Astrocyte (in vitro differentiated cells and primary cell): ENCODE results near the gene RGS16. TPM values are rescaled to one million over a fixed set of nuclear protein-coding genes. Genes with fewer than 3 reads are reported as not detected.

Source experiments
- DNase-seq: peaks from one replicate; pipeline ENCODE4 v3.0.0-alpha.2; 2010; ENCODE audit warnings: low read depth
- FAIRE-seq: peaks from 2 replicates; lab custom pipeline; 2011; peaks lifted over from hg19 to GRCh38; lab: Jason Lieb, UNC
- H2AFZ ChIP-seq: 2 replicates; pipeline ENCODE4 v1.6.0; 2012; ENCODE audit warnings: low read depth, low read length, inconsistent platforms
- H3K27ac ChIP-seq: 2 replicates; pipeline ENCODE4 v1.5.1; 2011; ENCODE audit warnings: low read depth, low read length, inconsistent platforms
- H3K27me3 ChIP-seq: 2 replicates; pipeline ENCODE4 v1.6.0; 2011; ENCODE audit warnings: low read length, inconsistent platforms; ENCODE audit not compliant: insufficient read depth
- H3K36me3 ChIP-seq: 2 replicates; pipeline ENCODE4 v1.5.1; 2011; ENCODE audit warnings: low read length, inconsistent platforms; ENCODE audit not compliant: insufficient read depth
- H3K4me1 ChIP-seq: 2 replicates; pipeline ENCODE4 v1.5.1; 2011; ENCODE audit warnings: low read length, inconsistent platforms; ENCODE audit not compliant: insufficient read depth
- H3K4me2 ChIP-seq: 2 replicates; pipeline ENCODE4 v1.6.0; 2012; ENCODE audit warnings: low read length, inconsistent platforms
- H3K4me3 ChIP-seq: 2 replicates; pipeline ENCODE4 v1.5.1; 2011; ENCODE audit warnings: low read depth, mild to moderate bottlenecking, low read length, inconsistent platforms; ENCODE audit not compliant: insufficient read depth
- H3K79me2 ChIP-seq: 2 replicates; pipeline ENCODE4 v1.6.0; 2012; ENCODE audit warnings: mild to moderate bottlenecking, low read length, inconsistent platforms; ENCODE audit not compliant: insufficient read depth
- H3K9ac ChIP-seq: 2 replicates; pipeline ENCODE4 v1.6.0; 2012; ENCODE audit warnings: mild to moderate bottlenecking, low read length, inconsistent platforms
- H3K9me3 ChIP-seq: 2 replicates; pipeline ENCODE4 v1.5.1; 2012; ENCODE audit warnings: low read depth, mild to moderate bottlenecking, low read length, inconsistent platforms; ENCODE audit not compliant: insufficient read depth
- H4K20me1 ChIP-seq: 2 replicates; pipeline ENCODE4 v1.6.0; 2012; ENCODE audit warnings: low read length, inconsistent platforms; ENCODE audit not compliant: insufficient read depth
- H3K27ac Mint-ChIP-seq: one replicate; pipeline ENCODE4 v1.8.0; 2021; ENCODE audit warnings: mild to moderate bottlenecking, mixed read lengths; ENCODE audit not compliant: unreplicated experiment
- H3K27me3 Mint-ChIP-seq: one replicate; pipeline ENCODE4 v1.8.0; 2021; ENCODE audit warnings: low read depth, mixed read lengths; ENCODE audit not compliant: unreplicated experiment
- H3K36me3 Mint-ChIP-seq: one replicate; pipeline ENCODE4 v1.8.0; 2021; ENCODE audit warnings: low read depth, mixed read lengths; ENCODE audit not compliant: unreplicated experiment
- H3K4me1 Mint-ChIP-seq: one replicate; pipeline ENCODE4 v1.8.0; 2021; ENCODE audit warnings: low read depth, mixed read lengths; ENCODE audit not compliant: unreplicated experiment
- H3K4me3 Mint-ChIP-seq: one replicate; pipeline ENCODE4 v1.8.0; 2021; ENCODE audit warnings: mild to moderate bottlenecking, moderate library complexity, mixed read lengths; ENCODE audit not compliant: unreplicated experiment
- H3K9me3 Mint-ChIP-seq: one replicate; pipeline ENCODE4 v1.8.0; 2021; ENCODE audit warnings: mild to moderate bottlenecking, mixed read lengths; ENCODE audit not compliant: unreplicated experiment
- CTCF ChIP-seq: IDR thresholded peaks from 2 replicates; pipeline ENCODE4 v1.5.1; 2011; ENCODE audit warnings: low read depth, mild to moderate bottlenecking, inconsistent platforms, low read length, moderate library complexity; ENCODE audit not compliant: insufficient read depth
- EZH2 ChIP-seq: IDR thresholded peaks from 2 replicates; pipeline ENCODE4 v1.6.1; 2012; ENCODE audit warnings: mild to moderate bottlenecking, low read length, inconsistent platforms; ENCODE audit not compliant: insufficient read depth
- total RNA-seq: library from RNA; stranded (reverse); gene quantifications from 2 replicates; pipeline ENCODE4 v1.2.1, GENCODE V29; 2021

Gene RGS16
- total RNA-seq, 1 donor from 2014 or later: 4.3 TPM

GRCh38 chr1:182631954-182632353 lies 27.8 kb upstream of the RGS16 start:
- Histone ChIP-seq H3K36me3 (no peaks in the 10 kb centered on the region), H3K27me3 (no peaks in the 10 kb centered on the region), H3K4me3 (no peak overlapping the region), H4K20me1 (no peaks in the 10 kb centered on the region), H3K9me3 (no peaks in the 10 kb centered on the region), H3K4me1 (no peaks in the 10 kb centered on the region), H3K9ac (no peak overlapping the region), H3K79me2 (no peaks in the 10 kb centered on the region), H2AFZ (no peak overlapping the region), H3K4me2 (no peak overlapping the region), H3K27ac (no peak overlapping the region)
- TF ChIP-seq CTCF (no peak), EZH2 (no peak)
- Mint-ChIP-seq H3K4me1 (peaks cover 24% of the 10 kb centered on the region), H3K4me3 (no peak overlapping the region), H3K36me3 (no peaks in the 10 kb centered on the region), H3K9me3 (no peaks in the 10 kb centered on the region), H3K27me3 (peaks cover 6% of the 10 kb centered on the region), H3K27ac (no peak overlapping the region)
- no peak for FAIRE-seq
- no peak for DNase-seq

- Histone ChIP-seq H3K79me2 (no peaks in the 10 kb centered on the region), H2AFZ (no peak overlapping the region), H3K4me2 (no peak overlapping the region), H3K4me3 (no peak overlapping the region), H4K20me1 (no peaks in the 10 kb centered on the region), H3K9ac (no peak overlapping the region), H3K36me3 (no peaks in the 10 kb centered on the region), H3K9me3 (no peaks in the 10 kb centered on the region), H3K27me3 (no peaks in the 10 kb centered on the region), H3K27ac (no peak overlapping the region), H3K4me1 (no peaks in the 10 kb centered on the region)
- no peaks in the 10 kb centered on the region for H3K9me3 Mint-ChIP-seq
- H3K4me1 Mint-ChIP-seq: peaks cover 32% of the 10 kb centered on the region
- no peaks in the 10 kb centered on the region for H3K36me3 Mint-ChIP-seq
- TF ChIP-seq CTCF: no peak
- TF ChIP-seq EZH2: no peak
- DNase-seq (no peak), FAIRE-seq (no peak)
- H3K27ac Mint-ChIP-seq: no peak overlapping the region
- H3K4me3 Mint-ChIP-seq: no peak overlapping the region
- H3K27me3 Mint-ChIP-seq: peaks cover 6% of the 10 kb centered on the region
These were observed 27.0 kb upstream of the RGS16 start for GRCh38 chr1:182631053-182631677.

- Histone ChIP-seq H3K79me2 (no peaks in the 10 kb centered on the region), H3K27ac (no peak overlapping the region), H3K4me3 (no peak overlapping the region), H3K4me2 (no peak overlapping the region), H3K4me1 (no peaks in the 10 kb centered on the region), H3K27me3 (no peaks in the 10 kb centered on the region), H4K20me1 (no peaks in the 10 kb centered on the region), H3K9ac (no peak overlapping the region), H3K9me3 (no peaks in the 10 kb centered on the region), H2AFZ (no peak overlapping the region), H3K36me3 (no peaks in the 10 kb centered on the region)
- Mint-ChIP-seq H3K4me1 (peaks cover 38% of the 10 kb centered on the region), H3K9me3 (no peaks in the 10 kb centered on the region), H3K36me3 (no peaks in the 10 kb centered on the region), H3K27me3 (peaks cover 6% of the 10 kb centered on the region), H3K27ac (no peak overlapping the region), H3K4me3 (no peak overlapping the region)
- TF ChIP-seq EZH2: no peak
- TF ChIP-seq CTCF: no peak
- DNase-seq: no peak
- FAIRE-seq: no peak
These were observed 26.4 kb upstream of the RGS16 start for GRCh38 chr1:182630586-182630985.
